Neural cell (in vitro differentiated cells): ENCODE data around the gene KIF1C.

ENCODE experiments used
- EP300 ChIP-seq: fragments of 450-650 bp; conservative IDR thresholded peaks from 2 replicates; pipeline ENCODE4 v1.6.1; 2014; ENCODE audit warnings: antibody characterized with exemption, mild to moderate bottlenecking, moderate library complexity; ENCODE audit not compliant: poor library complexity, severe bottlenecking
- SMC3 ChIP-seq: fragments of 450-650 bp; conservative IDR thresholded peaks from 2 replicates; pipeline ENCODE4 v1.6.1; 2014; ENCODE audit warnings: antibody characterized with exemption, mild to moderate bottlenecking, moderate library complexity; ENCODE audit not compliant: poor library complexity
- TAF1 ChIP-seq: IDR thresholded peaks from 2 replicates; pipeline ENCODE4 v1.6.1; 2012; ENCODE audit warnings: low read depth
- TF ChIP-seq, protein P1 (sequence below): fragments of 450-650 bp; IDR thresholded peaks from 2 replicates; pipeline ENCODE4 v1.5.1; 2014; ENCODE audit warnings: antibody characterized with exemption, mild to moderate bottlenecking, moderate library complexity; ENCODE audit not compliant: poor library complexity, severe bottlenecking

DNA sequence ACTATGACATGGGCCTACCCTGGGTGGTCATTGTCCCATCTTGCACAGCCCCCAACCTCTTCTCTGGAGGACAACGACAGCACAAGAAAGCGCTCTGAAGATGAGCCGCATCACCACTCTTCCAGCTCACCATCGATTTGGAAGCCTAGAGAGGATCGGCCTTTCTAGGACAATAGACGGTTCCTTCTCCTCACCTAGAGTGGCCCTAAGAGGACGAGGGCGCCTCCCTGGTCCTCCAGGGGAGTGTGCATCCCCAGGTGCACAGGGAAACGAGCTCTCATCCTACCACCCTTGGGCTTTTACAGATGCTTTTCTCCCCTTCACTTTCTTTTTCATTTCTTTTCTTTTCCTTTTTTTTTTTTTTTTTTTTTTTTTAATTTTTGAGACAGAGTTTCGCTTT lies 57.8 kb downstream of the KIF1C start:
- TF ChIP-seq, protein P1, sequence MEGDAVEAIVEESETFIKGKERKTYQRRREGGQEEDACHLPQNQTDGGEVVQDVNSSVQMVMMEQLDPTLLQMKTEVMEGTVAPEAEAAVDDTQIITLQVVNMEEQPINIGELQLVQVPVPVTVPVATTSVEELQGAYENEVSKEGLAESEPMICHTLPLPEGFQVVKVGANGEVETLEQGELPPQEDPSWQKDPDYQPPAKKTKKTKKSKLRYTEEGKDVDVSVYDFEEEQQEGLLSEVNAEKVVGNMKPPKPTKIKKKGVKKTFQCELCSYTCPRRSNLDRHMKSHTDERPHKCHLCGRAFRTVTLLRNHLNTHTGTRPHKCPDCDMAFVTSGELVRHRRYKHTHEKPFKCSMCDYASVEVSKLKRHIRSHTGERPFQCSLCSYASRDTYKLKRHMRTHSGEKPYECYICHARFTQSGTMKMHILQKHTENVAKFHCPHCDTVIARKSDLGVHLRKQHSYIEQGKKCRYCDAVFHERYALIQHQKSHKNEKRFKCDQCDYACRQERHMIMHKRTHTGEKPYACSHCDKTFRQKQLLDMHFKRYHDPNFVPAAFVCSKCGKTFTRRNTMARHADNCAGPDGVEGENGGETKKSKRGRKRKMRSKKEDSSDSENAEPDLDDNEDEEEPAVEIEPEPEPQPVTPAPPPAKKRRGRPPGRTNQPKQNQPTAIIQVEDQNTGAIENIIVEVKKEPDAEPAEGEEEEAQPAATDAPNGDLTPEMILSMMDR, result no peak
- no peak for TF ChIP-seq SMC3
- TF ChIP-seq TAF1, result no peak
- TF ChIP-seq EP300, result no peak
